Esophagus squamous epithelium (tissue), 5 donors: ENCODE results near the gene S1PR3. TPM values are rescaled to one million over a fixed set of nuclear protein-coding genes. Genes with fewer than 3 reads are reported as not detected.
A peak's percentile ranks its signal among the peaks of the same experiment; 100 is the strongest.

Experiments
- DNase-seq: peaks from one replicate; lab custom pipeline; 2025; lab: John Stamatoyannopoulos, UW
- H3K27ac ChIP-seq, 4 donors: fragments of 200-600 bp; sonication (generic); one replicate each; pipeline ENCODE4 v1.5.1; 2016 to 2019; ENCODE audit warnings: mild to moderate bottlenecking in 1 of 4
- H3K27me3 ChIP-seq, 4 donors: fragments of 200-600 bp; sonication (generic); 1 replicate in 3 of 4; 2 replicates in 1 of 4; pipeline versions ENCODE4 v1.5.1 to v1.6.0; 2017 to 2021; ENCODE audit warnings: antibody characterized with exemption in 1 of 4
- H3K36me3 ChIP-seq, 3 donors: fragments of 200-600 bp; sonication (generic); one replicate each; pipeline ENCODE4 v1.5.1; 2016 to 2019
- H3K4me1 ChIP-seq, 3 donors: fragments of 200-600 bp; sonication (generic); one replicate each; pipeline ENCODE4 v1.5.1; 2017 to 2019
- H3K4me3 ChIP-seq, 4 donors: fragments of 200-600 bp; sonication (generic); 1 replicate in 3 of 4; 2 replicates in 1 of 4; pipeline ENCODE4 v1.5.1; 2016 to 2019; ENCODE audit warnings: mild to moderate bottlenecking in 2 of 4, moderate library complexity in 1 of 4
- H3K9me3 ChIP-seq, 3 donors: fragments of 200-600 bp; sonication (generic); one replicate each; pipeline ENCODE4 v1.5.1; 2016 to 2019
- CTCF ChIP-seq, 6 experiments: fragments of 450-650 bp in 4 of 6; fragments of 200-600 bp in 2 of 6; sonication (generic) in 2 of 6; IDR thresholded peaks; one replicate each; pipeline ENCODE4 v1.5.1; 2016 to 2019; ENCODE audit warnings: antibody characterized with exemption in 6 of 6, mild to moderate bottlenecking in 4 of 6, moderate library complexity in 4 of 6
- POLR2A ChIP-seq, 4 donors: fragments of 450-650 bp; IDR thresholded peaks; one replicate each; pipeline ENCODE4 v1.6.1; 2017; ENCODE audit warnings: antibody characterized with exemption in 4 of 4, mild to moderate bottlenecking in 4 of 4, moderate library complexity in 3 of 4
- WGBS, 2 donors: methylation state at CpG; one replicate each; pipeline ENCODE4 v1.1.5; 2018; 5-methylcytosine and 5-hydroxymethylcytosine counted together
- intact Hi-C: fragments of 100-400 bp; cut with DNase I; formaldehyde crosslinking; loops from one replicate; pipeline ENCODE4 v1.15.0; 2022
- total RNA-seq, 4 donors: library from RNA; depleted of rRNA; stranded (reverse); fragments of >200 nt; gene quantifications; one replicate each; pipeline ENCODE4 v1.1.0, GENCODE V29; 2016
- donor health status: DM: yes; HTN: yes; CAD: no.

The S1PR3 gene
- total RNA-seq, 4 donors from 2014 or later: 1.3 to 14.3 (median 6.8) TPM

- Histone ChIP-seq H3K27ac (peak overlapping the region in 2 of 4 donors; percentile 82 to 83), H3K36me3 (no peaks in the 10 kb centered on the region), H3K27me3 (no peaks in the 10 kb centered on the region), H3K9me3 (no peaks in the 10 kb centered on the region), H3K4me1 (peaks cover 10 to 55% (median 36%) of the 10 kb centered on the region in 3 donors), H3K4me3 (no peak overlapping the region)
- no peak for DNase-seq
- WGBS, 2 donors: 30% methylated on average over 7 to 8 of the region's 9 CpGs
- intact Hi-C loops: no loop called here
- TF ChIP-seq POLR2A (IDR thresholded peaks at IDR 0.05) (no peak), CTCF (IDR thresholded peaks at IDR 0.05) (no peak)
Measured at GRCh38 chr9:88949425-88949824, 41.8 kb upstream of the S1PR3 start.

GRCh38 chr9:88949961-88950340 lies 41.3 kb upstream of the S1PR3 start:
- H3K27ac ChIP-seq: peak overlapping the region; percentile 40 to 83 (median 65)
- no peaks in the 10 kb centered on the region for H3K36me3 ChIP-seq
- intact Hi-C loops: no loop called here
- peaks cover 10 to 55% (median 36%) of the 10 kb centered on the region in 3 donors for H3K4me1 ChIP-seq
- H3K9me3 ChIP-seq: no peaks in the 10 kb centered on the region
- TF ChIP-seq POLR2A (IDR thresholded peaks at IDR 0.05): no peak
- no peak overlapping the region for H3K4me3 ChIP-seq
- H3K27me3 ChIP-seq: peaks cover 0 to under 1% (median 0%) of the 10 kb centered on the region in 4 donors
- DNase-seq: no peak
- WGBS, 2 donors: 11 to 50% methylated on average over 1 of the region's 1 CpG

- Histone ChIP-seq H3K27me3 (peaks cover 0 to 7% (median 0%) of the 10 kb centered on the region in 4 donors), H3K4me1 (peaks cover 10 to 55% (median 36%) of the 10 kb centered on the region in 3 donors), H3K4me3 (peak overlapping the region in 1 of 4 donors; percentile 16), H3K27ac (peak overlapping the region; percentile 40 to 83 (median 65)), H3K9me3 (no peaks in the 10 kb centered on the region), H3K36me3 (no peaks in the 10 kb centered on the region)
- WGBS, 2 donors: 35 to 36% methylated on average over 9 to 10 of the region's 10 CpGs
- DNase-seq: no peak
- intact Hi-C loops: no loop called here
- TF ChIP-seq CTCF (IDR thresholded peaks at IDR 0.05) (no peak), POLR2A (IDR thresholded peaks at IDR 0.05) (no peak)
Measured at GRCh38 chr9:88950341-88951154, 40.7 kb upstream of the S1PR3 start.

GRCh38 chr9:88951155-88951542 lies 40.1 kb upstream of the S1PR3 start:
- Histone ChIP-seq H3K4me3 (peak overlapping the region in 1 of 4 donors; percentile 16), H3K27ac (peak overlapping the region in 3 of 4 donors; percentile 38 to 83 (median 82)), H3K27me3 (peaks cover 0 to 7% (median 0%) of the 10 kb centered on the region in 4 donors), H3K9me3 (no peaks in the 10 kb centered on the region), H3K4me1 (peaks cover 10 to 55% (median 36%) of the 10 kb centered on the region in 3 donors), H3K36me3 (no peaks in the 10 kb centered on the region)
- no peak for DNase-seq
- intact Hi-C loops: no loop called here
- TF ChIP-seq CTCF (IDR thresholded peaks at IDR 0.05) (no peak), POLR2A (IDR thresholded peaks at IDR 0.05) (no peak)
- 80 to 89% methylated on average over 1 of the region's 1 CpG for whole genome bisulfite sequencing, 2 donors

GRCh38 chr9:88952086-88952615 lies 39.1 kb upstream of the S1PR3 start:
- WGBS, 2 donors: 75 to 83% methylated on average over 2 of the region's 2 CpGs
- H3K27me3 ChIP-seq: peaks cover 0 to 7% (median 0%) of the 10 kb centered on the region in 4 donors
- H3K4me1 ChIP-seq: peaks cover 10 to 55% (median 36%) of the 10 kb centered on the region in 3 donors
- intact Hi-C loops: no loop called here
- DNase-seq: no peak
- H3K9me3 ChIP-seq: no peaks in the 10 kb centered on the region
- no peak overlapping the region for H3K27ac ChIP-seq
- H3K4me3 ChIP-seq: no peak overlapping the region
- H3K36me3 ChIP-seq: no peaks in the 10 kb centered on the region
- TF ChIP-seq POLR2A (IDR thresholded peaks at IDR 0.05) (no peak), CTCF (IDR thresholded peaks at IDR 0.05) (no peak)
